HG03025 (cell line): ENCODE results near the gene VTI1A.
"Not testable (repeated sequence)": the region's sequence is repeated elsewhere in the genome, so short reads cannot be mapped to it uniquely, and the experiment has no call there.

Experiments
- ATAC-seq: cut with Tn5 transposase; IDR thresholded peaks from one replicate; pipeline ENCODE4 v1.9.1; 2021; ENCODE audit warnings: mild to moderate bottlenecking, moderate library complexity; ENCODE audit not compliant: unreplicated experiment, low FRiP score

Gene VTI1A

DNA sequence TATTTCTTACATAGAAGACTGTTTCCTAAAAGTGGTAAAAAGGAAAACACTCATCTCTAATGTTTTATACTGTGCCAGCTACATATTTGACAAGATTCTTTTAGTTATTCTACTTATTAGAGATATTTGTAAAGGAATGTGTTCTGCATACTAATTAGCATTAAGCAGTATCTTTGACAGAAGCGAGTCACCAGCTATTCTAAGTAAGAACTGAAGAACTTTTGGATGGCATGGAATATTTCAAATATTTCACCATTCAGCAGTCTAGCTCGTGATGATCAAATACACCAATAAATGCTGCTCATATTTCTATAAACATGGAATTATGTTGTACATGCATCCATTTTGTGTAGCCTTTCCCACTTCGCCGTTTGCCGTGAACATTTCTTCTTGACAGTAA, 261.4 kb downstream of the VTI1A start:
- no peak for ATAC-seq

DNA sequence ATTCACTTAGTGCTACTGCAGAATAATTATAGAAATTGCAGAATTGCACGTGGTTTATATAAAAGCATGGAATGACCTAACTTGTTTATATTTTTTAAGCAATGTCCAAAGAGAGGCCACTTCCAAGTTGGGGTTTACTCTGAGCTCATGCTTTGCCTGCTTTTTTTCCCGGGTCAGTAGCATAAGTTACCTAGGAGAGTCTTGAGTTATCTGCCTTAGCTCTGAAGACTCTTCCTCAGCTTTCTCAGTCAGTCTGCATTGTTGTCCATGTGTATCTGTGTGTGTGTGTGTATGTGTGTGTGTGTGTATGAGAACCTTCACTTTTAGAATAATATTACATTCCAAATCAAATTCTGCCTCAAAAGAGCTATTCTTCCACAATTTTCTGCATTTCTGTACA, 263.5 kb downstream of the VTI1A start:
- ATAC-seq: no peak

DNA sequence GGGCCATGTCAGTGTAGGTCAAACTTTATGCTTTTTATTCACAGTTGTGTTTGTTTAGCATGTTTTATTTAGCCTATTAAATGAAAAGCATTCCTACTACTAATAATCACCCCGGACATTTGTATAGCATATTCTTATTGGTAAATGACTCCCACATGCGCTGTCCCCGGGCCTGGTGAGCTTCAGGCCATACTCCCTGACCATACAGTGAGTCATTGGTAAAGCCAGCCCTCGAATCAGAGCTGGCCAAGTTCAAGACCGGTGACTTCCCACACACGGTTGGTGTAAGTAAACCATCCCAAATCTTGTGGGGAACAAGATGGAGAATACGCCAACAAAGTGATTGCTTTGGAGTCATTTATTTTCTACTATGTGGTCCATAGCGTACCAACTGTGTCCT, 264.4 kb downstream of the VTI1A start:
- no peak for ATAC-seq

DNA sequence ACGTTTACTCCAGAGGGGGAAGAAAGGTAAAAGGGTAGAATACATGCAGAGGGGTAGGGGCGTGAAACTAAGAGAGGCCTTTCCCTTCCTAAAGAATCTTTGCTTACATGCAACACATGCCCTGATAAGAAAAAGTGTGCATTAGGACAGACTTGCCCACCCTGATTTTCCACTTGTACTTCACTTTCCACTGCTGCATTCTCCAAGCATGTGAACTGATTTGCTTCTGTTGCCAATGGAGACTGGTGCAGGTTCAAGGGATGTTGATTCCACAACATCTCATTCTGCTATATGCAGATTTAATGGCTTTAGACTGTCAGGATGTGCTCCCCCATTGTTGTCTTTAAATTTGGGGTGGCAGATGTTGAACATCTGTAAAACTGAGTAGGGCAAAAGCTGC, 265.5 kb downstream of the VTI1A start:
- ATAC-seq: no peak

DNA sequence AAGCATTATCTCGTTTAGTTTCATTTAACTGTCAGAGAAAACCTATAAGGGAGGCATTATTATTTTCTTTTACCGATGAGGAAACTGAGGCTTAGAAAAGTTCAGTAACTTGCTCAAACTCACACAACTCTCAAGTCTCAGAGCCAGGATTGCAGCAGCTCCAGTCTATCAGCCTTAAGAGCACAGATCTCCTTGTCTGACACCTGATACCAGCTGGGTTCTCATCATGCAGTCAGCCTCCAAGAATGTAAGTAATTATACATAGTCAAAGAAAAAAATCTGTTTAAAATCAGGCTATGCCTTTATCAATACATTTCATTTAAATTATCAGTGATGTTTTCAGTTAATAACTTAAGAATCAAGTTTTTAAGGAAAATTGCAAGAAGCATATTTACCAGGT, 266.4 kb downstream of the VTI1A start:
- ATAC-seq: no peak

DNA sequence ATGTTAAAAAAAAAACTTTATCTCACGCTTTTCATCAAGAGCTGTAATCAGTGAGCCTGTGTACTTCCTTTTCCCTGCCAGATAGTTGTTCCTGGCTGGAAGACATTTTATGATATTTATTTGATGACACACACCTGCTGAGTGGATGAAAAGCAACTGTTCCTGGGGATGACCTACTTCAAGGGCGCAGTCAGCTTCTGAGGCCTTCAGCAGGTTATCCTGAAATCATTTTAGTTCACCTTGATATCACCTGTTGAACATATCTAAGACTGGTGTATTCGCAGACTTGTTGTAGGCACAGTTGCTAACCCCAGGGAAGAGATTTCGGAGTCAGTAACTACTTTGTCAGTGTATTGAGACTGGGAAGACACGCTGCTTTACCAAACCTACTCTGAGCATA, 268.6 kb downstream of the VTI1A start:
- ATAC-seq: no peak

DNA sequence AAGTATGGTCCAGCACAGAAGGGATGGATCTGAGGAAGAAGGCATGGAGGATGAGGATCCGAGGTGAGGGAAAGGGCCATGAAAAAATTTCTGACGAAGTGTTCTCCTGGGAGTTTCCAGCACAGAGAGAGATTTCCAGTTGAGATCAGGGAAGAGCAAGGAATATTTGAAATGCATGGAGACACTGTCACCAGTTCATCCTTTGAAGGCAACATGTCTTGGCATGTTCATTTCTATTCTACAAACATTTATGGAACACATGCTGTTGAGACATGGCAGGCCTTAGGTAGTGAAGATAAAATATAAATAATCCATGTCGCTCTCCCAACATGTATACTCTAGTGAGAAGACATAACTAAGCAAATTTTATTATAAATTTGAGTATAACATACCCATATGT, 269.1 kb downstream of the VTI1A start:
- ATAC-seq: no peak

DNA sequence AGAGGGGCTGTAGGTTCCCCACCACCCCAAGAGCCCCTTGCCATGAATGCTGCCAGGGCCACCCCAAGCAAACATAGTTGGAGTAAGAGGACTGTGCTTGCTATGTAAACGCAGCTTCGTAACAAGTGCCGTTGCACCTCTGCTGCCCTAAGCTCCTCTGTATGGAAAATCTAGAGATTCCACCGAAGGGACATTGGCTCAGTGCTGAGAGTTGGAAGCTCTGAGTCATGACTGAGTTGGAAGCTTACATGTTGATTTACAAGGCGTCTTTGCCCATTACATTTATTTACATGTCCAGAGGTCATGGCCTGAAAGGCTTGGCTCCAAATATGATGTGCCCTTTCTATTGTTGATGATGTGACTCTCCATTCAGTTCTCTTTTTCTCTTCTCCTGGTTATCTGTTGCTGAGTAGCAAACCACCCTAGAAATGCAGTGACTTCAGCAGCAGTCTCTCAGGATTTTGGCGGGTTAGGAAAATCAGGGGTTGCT, 270.0 kb downstream of the VTI1A start:
- no peak for ATAC-seq

DNA sequence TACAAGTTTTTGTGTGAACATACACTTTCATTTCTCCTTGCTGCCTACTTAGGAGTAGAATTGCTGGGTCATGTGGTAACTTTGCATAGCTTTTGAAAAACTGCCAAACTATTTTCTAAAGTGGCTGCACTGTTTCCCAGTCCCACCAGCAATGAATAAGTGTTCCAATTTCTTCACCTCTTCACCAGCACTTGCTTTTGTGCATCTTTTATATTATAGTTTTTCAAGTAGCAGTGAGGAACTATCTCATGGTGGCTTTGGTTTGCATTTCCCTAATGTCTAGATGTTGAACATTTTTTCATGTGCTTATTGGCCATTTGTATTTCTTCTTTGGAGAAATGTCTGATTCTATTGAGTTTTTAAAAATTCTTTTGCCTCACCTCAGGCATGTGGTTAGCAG, 273.2 kb downstream of the VTI1A start:
- no peak for ATAC-seq

DNA sequence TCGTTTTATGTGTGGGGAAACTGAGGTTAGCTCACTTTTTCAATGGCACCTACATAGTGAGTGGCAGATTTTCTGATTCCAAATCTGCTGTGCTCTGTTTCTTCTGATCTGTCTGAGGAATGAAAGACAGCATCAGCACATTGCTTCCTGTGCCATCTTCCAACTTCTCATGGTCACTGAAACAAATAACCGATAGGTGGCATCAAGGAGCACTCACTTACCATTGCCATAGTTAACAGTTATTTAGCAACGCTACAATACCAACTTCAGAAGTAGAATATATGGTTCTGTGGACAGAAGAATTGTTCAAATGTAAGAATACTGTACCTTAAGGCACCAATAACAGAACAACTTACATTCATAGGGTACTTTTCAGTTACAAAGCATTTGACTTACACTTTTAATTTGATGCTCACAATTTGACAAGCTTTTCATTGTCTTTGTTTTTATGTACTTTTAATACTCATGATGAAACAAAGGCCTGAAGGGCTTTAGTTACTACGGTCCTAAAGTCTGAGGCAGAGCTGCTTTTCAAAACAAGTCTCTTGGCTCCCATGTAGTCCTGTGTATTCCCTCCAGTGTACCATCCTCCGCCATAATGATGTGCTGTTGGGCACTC, 274.2 kb downstream of the VTI1A start:
- no peak for ATAC-seq

DNA sequence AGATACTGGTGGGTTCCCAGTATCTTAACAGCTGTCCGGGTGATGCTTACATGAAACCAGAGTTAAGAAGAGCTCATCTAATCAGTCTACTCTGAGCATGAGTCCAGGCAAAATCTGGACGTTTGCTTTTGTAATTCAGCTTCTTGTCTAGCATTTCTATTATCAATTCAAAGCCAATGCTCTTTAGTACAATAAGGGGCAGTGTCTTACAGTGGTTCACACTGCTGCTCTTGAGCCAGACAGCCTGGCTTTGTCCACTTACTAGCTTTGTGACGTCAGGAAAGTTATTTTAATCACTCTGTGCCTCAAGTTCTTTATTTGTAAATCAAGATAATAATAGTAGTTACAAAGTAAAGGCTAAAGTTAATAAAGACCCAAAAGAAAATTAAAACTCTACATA, 275.7 kb downstream of the VTI1A start:
- ATAC-seq: no peak

DNA sequence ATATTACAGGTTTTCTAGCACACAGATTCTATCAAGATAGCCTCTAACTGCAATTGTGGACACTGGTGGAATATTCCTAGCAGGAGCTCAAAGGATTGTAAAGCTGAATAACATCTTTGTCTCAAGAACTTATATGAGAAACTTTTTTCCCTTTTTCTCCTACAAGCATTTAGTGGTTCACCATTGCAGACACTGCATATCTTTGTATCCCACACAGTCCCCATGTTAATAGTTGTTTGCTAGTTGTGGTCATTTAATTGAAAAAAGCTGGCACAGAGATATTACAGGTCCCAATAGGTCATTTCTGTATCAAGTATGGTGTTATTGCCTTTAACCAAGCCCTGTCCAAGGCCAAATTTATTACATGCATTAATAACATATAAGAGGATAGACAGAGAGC, 276.9 kb downstream of the VTI1A start:
- ATAC-seq: no peak

DNA sequence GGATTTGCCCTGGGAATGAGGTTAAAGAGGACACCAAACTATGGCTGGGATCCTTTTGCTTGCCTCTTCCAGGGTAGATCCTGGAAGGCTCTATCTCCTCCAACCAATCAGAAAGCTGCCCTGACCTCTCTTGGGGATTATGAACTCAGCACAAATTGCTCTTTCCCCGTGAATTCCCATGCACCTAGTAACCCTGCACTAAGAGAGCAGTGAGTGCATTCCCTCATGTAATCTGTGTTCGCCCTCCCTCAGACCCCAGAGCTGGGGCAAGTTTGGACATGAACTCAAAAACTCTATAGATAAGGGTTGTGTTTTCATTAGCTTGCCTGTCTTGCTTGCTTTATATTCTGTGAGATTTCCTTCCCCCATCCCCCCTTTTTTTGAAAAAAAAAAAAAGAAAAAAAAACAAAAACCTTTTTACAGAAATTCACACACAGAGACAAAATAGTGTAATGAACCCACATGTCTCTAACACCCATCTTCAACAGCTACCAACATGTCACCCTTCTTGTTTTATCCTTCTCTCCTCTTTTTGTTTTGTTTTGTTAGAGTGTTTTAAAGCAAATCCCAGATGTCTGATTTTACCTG, 277.5 kb downstream of the VTI1A start:
- no peak for ATAC-seq

DNA sequence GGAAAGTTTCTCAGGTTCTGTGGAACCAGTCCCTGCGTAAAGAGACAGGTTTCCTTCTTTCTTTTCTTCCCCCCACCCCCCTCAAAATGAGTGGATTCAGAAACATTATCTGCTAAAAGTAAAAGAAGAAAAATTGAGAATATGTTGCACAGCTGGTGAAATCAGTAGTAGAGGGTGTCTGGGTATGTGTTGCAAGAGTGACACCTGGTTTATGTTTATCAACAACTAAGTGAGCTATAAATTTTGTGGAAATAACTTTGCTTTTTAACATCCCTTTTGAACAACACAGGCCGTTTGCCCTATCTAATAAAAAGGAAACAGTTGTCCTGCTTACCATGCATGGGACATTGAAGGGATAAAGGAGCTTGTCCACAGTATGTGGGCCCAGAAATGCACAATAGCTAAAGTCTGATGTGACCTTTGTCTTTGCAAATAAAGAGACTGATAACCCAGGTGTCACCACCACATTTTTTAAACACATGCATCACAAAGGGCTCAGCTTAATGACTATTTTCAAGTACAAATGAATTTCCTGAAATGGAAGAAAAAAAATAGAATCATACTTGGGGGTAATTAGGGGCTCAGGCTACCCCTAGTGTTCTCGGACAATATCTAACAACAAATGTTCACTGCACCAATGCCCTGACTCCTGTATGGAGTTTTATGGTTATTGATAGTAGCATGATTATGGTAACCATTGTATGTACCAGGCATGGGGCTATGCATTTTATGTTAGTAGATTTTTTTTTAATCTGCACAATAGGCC, 281.3 kb downstream of the VTI1A start:
- no peak for ATAC-seq

DNA sequence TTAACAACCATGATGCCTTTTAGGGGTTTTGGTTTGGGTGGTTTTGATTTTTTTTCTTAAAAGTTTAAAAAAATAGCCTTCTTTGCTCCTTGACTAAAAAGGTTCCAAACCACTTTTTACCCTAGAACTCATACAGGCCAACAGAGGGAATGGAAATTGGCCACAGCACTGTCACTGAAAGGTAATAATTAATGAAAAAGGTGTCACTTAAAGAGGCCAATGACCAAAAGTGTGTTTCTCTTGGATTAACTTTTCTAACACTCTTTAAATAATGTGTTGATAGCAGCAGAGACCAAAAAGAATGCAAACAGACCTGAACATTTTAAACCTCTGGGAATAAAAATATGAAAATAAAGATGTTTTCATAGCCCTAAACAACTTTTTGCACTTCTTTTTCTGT, 282.0 kb downstream of the VTI1A start:
- no peak for ATAC-seq

DNA sequence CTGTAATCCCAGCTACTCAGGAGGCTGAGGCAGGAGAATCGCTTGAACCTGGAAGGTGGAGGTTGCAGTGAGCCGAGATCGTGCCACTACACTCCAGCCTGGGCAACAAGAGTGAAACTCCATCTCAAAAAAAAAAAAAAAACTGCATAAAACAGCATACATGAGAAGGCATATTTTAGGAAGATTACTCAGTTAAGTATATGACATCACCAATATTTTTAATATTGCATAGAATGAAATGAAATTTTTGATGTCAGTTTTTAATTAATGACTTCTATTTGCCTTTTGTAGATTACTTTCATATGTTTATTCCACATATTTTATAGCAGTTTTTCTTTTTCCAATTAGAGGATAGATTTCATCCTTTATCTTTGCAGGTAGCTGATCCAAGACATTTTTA, 284.4 kb downstream of the VTI1A start:
- ATAC-seq: not testable (repeated sequence)

DNA sequence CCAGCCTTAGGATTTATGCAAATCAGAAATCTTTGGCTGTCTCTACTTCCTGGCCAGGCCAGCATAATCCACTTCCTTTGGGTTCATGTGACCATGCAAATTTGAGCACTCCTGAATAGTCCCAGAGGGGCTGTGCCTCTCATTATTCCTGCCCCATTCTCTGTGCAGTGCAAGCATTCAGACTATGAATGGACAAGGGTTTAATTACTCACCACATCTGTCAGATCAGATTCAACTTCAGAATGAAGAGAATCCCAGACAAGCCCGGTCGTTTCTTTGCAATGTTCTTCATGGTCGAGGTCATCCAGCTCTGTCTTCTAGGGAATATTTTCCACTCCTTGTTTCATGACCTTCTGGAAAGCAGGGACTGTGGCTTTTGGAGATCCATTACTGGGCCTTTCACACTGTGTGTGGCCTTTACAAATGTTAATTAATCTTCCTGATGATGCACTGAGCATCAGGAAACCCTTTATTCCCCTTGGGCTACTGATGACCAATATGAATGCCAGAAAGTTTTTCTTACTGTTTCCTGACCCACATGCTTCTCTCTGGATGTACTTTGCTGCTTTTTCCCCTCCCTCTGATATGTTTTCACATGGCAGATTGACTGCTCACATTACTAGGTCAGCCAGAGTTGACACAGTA, 285.4 kb downstream of the VTI1A start:
- ATAC-seq: no peak

DNA sequence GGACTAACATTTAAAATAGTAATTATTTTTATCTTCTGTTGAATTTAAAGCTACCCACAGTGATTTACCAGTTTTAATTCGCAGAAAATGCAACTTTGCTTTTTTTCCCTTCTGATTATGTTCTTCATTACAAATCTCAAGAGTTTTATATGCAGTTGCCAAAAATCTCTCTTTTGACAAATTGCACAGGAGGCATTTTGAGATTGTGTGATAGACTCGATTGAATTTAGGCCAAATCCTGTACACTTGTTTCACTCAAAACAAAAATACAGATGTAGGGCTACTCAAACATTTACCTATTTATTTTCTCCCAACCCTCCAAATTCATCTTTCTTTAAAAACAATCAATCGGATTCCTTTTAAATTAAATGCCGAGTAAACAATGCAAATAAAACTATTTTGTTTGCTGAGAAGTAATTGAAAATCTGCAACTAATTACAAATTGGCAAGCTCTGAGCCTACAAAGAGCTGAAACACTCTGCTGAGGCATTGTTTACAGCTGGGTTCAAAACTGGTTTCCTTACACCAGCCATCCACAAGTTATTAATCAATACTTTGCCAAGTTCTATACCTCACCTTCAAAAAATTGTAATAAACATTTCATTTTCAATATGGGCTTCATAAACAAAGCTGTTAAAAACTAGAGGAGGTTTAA, 288.2 kb downstream of the VTI1A start:
- ATAC-seq: no peak

DNA sequence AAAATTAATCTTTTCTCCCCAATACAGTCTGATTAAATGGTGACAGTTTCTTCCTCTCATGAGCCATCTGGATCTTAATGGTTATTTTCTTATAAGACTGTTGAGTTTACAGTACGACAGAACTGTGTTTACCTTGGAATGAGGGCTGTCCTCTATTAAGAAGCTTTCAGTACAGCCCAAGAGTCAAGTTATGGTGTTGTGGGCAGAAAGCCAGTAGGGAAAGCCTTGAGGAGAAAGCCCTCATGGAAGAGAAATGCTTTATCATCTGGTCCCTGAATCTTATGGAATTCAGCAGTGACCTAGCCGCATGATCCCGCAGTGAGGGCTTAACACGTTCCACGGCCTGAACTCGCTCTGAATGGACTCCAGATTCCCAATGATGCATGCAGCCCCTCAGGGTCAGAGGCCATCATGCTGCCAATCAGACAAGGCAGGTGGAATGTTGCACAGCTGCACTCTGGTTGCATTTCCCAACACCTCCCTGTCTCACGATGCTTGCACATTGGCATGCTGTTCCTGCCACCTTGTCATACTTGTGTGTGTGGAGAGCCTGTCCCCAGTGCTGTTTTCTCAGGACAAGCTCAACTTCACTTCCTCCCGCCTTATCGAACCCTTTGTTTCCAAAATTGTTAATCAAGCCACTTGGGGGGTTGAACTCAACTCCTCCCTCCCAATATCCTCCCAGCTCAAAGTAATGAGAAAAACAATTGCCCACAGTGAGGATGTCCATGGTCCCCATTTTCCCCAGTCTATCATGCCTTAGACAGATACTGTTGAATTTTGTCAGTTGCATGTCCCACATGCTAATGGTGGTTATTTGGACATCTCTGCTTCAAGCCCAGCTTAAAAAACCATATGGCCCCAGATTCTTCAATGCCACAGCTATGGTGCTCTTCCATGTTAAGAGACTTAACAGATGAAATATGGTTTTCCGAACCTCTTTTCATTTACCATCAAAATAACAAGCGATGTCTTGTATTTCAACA, 291.9 kb downstream of the VTI1A start:
- ATAC-seq: no peak
